BE2C (cell line): ENCODE data around the gene DIS3L2.
"Not testable (repeated sequence)": the region's sequence is repeated elsewhere in the genome, so short reads cannot be mapped to it uniquely, and the experiment has no call there.

Experiments used
- DNase-seq: peaks from one replicate; pipeline ENCODE4 v3.0.0-alpha.2; 2020
- H3K27me3 ChIP-seq: fragments of 250-450 bp; sonication (Bioruptor Pico); 2 replicates; pipeline ENCODE4 v1.5.1; 2020; ENCODE audit warnings: mild to moderate bottlenecking
- H3K36me3 ChIP-seq: fragments of 250-450 bp; sonication (Bioruptor Pico); 2 replicates; pipeline ENCODE4 v1.5.1; 2020; ENCODE audit warnings: mild to moderate bottlenecking
- H3K4me1 ChIP-seq: fragments of 250-450 bp; sonication (Bioruptor Pico); 2 replicates; pipeline ENCODE4 v1.5.1; 2020
- H3K4me3 ChIP-seq: 2 replicates; pipeline ENCODE4 v1.5.1; 2011; ENCODE audit warnings: low read depth, low read length
- H3K9me3 ChIP-seq: fragments of 250-450 bp; sonication (Bioruptor Pico); 2 replicates; pipeline ENCODE4 v1.5.1; 2020
- TF ChIP-seq, protein P1 (sequence below): IDR thresholded peaks from 2 replicates; pipeline ENCODE4 v1.5.1; 2012; ENCODE audit warnings: mild to moderate bottlenecking, low read depth, low read length

Gene DIS3L2

DNA sequence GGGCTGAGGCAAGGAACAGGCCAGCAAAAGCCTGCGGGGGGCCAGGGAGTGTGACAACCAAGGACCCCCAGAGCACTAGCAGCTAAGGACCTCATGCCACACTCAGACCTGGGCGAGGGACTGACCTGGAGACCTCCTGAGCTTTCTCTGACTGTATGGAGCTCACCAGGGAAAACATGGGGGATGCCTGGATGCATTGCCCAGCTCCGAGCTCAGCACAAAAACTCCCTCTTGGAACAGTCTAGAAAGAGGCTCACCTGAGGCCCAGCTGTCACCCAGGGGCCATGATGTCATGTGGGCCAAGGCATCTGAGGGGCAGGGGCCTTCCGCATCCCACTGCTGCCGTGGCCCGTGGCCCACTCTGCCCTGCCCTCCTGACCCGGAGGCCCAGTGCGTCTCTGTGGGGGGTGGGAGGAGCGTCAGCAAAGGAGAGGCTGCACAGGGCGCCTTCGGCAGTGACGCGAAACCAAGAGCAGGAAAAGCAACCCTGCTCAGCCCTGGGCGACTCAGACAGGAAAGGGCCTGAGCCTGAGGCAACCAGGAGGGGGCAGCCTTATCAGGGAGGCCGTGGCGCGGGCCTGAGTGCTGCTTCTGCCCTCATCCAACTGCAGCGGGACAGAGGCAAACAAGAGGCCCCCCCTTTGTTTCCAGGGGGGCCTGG lies 359.8 kb downstream of the DIS3L2 start:
- Histone ChIP-seq H3K4me3 (no peak overlapping the region), H3K9me3 (no peaks in the 10 kb centered on the region), H3K27me3 (no peaks in the 10 kb centered on the region), H3K4me1 (peaks cover 12% of the 10 kb centered on the region), H3K36me3 (no peaks in the 10 kb centered on the region)
- TF ChIP-seq, protein P1, sequence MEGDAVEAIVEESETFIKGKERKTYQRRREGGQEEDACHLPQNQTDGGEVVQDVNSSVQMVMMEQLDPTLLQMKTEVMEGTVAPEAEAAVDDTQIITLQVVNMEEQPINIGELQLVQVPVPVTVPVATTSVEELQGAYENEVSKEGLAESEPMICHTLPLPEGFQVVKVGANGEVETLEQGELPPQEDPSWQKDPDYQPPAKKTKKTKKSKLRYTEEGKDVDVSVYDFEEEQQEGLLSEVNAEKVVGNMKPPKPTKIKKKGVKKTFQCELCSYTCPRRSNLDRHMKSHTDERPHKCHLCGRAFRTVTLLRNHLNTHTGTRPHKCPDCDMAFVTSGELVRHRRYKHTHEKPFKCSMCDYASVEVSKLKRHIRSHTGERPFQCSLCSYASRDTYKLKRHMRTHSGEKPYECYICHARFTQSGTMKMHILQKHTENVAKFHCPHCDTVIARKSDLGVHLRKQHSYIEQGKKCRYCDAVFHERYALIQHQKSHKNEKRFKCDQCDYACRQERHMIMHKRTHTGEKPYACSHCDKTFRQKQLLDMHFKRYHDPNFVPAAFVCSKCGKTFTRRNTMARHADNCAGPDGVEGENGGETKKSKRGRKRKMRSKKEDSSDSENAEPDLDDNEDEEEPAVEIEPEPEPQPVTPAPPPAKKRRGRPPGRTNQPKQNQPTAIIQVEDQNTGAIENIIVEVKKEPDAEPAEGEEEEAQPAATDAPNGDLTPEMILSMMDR: no peak
- no peak for DNase-seq

DNA sequence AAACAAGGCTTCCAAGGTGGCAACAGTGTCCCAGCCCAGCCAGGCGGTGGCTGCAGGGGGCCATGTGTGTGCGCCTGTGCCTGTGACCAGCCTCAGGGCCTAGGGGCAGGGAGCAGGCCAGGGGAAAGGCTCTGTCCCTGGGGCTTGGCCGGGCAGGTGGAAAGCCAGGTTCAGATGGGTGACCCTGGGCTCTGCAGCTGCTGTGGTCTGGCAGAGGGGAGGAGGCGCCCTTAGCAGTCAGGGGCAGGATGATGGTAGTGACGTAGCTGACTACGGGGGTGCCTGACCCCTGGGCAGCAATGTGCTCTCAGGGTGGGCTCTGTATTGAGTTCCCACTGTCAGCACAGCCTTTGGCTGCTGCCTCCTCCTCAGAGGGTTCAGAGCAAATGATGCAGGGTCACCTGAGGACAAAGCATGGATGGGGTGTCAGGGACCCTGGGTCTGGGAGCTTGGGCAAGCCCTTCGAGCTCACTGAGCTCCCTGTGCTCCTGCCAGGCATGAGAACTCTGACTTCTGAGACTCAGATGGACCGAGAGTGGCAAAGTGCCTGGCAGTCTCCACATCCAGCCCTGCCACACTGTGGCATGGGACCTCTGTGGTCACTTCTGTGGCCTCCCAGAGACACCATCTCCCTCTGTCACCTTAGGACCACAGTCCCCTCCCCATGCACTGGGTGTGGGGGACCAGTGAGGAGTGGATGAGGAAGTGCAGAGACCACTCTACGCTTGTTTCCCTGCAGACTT lies 360.5 kb downstream of the DIS3L2 start:
- no peaks in the 10 kb centered on the region for H3K9me3 ChIP-seq
- no peaks in the 10 kb centered on the region for H3K27me3 ChIP-seq
- TF ChIP-seq, protein P1: no peak
- H3K4me3 ChIP-seq: no peak overlapping the region
- DNase-seq: no peak
- peaks cover 5% of the 10 kb centered on the region; the same call in 1 of the 2 replicates for H3K4me1 ChIP-seq
- H3K36me3 ChIP-seq: no peaks in the 10 kb centered on the region

DNA sequence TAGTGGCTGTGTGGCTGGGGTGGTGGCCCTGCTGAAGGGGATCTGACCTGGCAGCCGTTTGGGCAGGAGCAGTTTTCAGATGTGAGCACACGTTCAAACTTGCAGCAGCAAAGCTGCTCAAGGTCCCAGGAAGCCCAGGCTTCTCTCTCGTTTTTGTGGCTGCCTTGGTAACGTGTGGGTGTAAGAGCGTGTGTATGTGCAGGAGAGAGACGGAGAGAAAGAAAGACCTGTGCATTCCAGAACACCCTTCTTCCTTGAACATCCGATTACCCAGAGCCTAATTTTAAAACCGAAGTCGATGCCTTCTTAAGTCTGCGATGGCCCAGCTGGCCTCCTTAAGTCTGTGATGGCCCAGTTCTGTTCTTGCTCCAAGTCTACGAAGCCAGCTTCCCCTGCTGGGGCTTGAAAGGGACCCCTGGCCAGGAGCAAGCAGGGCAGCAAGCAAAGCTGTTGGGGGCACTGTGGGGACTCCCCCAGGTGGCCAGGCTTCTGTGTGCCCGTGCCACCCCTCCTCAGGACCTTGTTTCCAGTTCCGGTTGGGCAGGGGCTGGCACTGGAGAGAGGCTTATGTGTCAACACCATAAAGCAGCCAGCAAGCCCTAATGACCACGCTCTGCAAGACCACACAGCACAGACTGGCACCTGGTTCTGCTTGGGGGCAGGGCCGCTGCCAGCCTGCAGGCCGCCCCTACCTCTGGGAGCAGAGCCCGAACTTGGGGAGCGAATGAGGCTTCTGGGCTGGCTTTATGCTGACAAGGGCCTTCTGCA lies 361.2 kb downstream of the DIS3L2 start:
- Histone ChIP-seq H3K9me3 (no peaks in the 10 kb centered on the region), H3K4me1 (peaks cover 5% of the 10 kb centered on the region; the same call in 1 of the 2 replicates), H3K36me3 (no peaks in the 10 kb centered on the region), H3K27me3 (no peaks in the 10 kb centered on the region), H3K4me3 (no peak overlapping the region)
- no peak for DNase-seq
- TF ChIP-seq, protein P1: no peak

DNA sequence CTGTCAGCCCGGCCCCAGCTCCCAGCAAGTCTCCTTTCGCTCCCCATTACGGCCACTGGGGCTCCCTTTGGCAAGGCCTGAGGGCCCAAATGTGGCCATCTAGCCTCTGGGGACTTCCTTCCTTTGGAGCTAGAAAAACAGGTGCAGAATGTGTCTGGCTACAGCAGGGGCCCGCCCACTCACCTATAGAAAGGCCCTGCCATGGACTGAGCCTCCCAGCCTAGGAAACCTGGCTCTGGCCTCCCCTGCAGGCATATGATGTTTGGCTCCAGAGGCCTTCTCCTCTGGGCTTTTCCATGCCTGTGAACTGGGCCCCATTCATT lies 361.8 kb downstream of the DIS3L2 start:
- H3K4me3 ChIP-seq: no peak overlapping the region
- TF ChIP-seq, protein P1: no peak
- H3K4me1 ChIP-seq: peaks cover 5% of the 10 kb centered on the region; the same call in 1 of the 2 replicates
- H3K9me3 ChIP-seq: no peaks in the 10 kb centered on the region
- H3K27me3 ChIP-seq: no peaks in the 10 kb centered on the region
- no peak for DNase-seq
- H3K36me3 ChIP-seq: no peaks in the 10 kb centered on the region

DNA sequence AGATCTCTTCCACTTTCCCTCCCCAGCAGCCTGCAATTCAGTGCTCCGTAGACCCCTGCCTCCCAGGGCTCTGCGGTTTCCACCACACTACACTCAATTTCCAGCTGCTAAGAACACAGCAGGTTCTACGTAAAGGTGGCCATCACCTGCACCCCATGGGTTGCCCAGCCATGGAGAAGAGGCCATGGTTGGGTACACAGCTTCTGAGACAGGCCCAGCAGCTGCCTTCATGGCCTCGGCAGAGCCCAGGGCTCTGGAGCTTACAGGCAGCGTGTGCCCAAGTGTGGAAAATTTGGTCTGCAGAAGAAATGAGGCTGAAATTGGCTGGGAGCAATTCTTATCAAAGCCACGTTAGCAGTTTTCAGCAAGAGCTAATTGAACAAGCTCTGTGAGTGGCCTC lies 362.5 kb downstream of the DIS3L2 start:
- not testable (repeated sequence) for H3K27me3 ChIP-seq, DNase-seq, H3K4me1 ChIP-seq, H3K4me3 ChIP-seq, H3K36me3 ChIP-seq, H3K9me3 ChIP-seq

DNA sequence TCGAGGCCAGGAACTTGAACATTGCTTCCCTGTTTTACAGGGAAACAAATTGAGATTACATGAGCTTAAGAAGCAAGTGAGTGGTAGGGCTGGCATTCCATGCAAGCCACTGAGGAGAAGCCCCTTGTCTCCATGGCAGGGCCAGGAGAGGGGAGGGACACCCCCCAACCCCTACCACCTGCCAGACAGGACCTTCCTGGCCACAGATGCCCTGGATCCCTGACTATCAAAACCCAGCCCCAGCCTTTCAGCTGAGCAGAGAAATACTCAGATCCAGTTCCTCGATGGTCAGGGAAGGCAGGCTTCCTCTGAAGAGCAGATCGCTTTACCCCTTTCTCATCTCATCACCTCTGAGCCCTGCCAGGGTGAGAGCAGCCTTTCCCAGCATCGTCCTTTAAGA lies 363.3 kb downstream of the DIS3L2 start:
- no peak for DNase-seq
- Histone ChIP-seq H3K36me3 (no peaks in the 10 kb centered on the region), H3K27me3 (no peaks in the 10 kb centered on the region), H3K4me1 (peaks cover 5% of the 10 kb centered on the region; the same call in 1 of the 2 replicates), H3K9me3 (no peaks in the 10 kb centered on the region), H3K4me3 (no peak overlapping the region)
- TF ChIP-seq, protein P1: no peak
